Measurements from ENCODE around the gene KIF22.

- no peak for TF ChIP-seq POLR2A (IDR thresholded peaks at IDR 0.05)
- TF ChIP-seq EP300 (IDR thresholded peaks at IDR 0.05; ENCODE audit: low read depth) = no peak
- TF ChIP-seq POLR2AphosphoS5 (IDR thresholded peaks at IDR 0.05) = no peak
- TF ChIP-seq CTCF (IDR thresholded peaks at IDR 0.05) = no peak
Measured at GRCh38 chr16:29784157-29784556, 6.4 kb upstream of the KIF22 start.
